Transverse colon (tissue), 3 donors: ENCODE measurements around the gene PGAP2.

Experiments used
- EP300 ChIP-seq: sonication (generic); formaldehyde crosslinking; IDR thresholded peaks from one replicate; pipeline ENCODE4 v1.6.1; 2017; ENCODE audit warnings: antibody characterized with exemption, low read depth
- TF ChIP-seq, protein P1 (sequence below), 5 experiments: fragments of 200-600 bp in 3 of 5; fragments of 450-650 bp in 2 of 5; sonication (generic) in 3 of 5; IDR thresholded peaks; 1 replicate in 2 of 5; 2 replicates in 3 of 5; pipeline ENCODE4 v1.5.1; 2016 to 2017; ENCODE audit warnings: antibody characterized with exemption in 5 of 5, inconsistent platforms in 3 of 5, mild to moderate bottlenecking in 2 of 5, moderate library complexity in 1 of 5

DNA sequence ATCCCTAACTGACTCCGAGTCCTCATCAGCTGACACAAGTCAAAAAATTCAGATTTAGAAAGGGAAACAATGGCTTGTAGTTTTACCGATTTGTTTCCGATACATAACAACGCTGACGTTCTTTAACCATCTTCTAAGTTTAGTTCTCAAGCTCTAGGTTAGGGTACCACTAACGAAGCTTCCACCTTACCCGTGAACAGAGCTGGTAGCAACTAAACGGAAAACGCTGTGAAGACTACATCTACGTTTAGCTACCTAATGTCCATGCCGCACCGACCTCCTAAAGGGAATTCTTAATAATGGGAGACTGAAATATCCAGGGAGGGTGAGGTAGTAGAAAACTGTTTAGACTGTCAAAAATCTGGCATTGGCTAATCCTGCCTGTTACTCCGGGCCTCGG, 12.0 kb upstream of the PGAP2 start:
- TF ChIP-seq, protein P1, sequence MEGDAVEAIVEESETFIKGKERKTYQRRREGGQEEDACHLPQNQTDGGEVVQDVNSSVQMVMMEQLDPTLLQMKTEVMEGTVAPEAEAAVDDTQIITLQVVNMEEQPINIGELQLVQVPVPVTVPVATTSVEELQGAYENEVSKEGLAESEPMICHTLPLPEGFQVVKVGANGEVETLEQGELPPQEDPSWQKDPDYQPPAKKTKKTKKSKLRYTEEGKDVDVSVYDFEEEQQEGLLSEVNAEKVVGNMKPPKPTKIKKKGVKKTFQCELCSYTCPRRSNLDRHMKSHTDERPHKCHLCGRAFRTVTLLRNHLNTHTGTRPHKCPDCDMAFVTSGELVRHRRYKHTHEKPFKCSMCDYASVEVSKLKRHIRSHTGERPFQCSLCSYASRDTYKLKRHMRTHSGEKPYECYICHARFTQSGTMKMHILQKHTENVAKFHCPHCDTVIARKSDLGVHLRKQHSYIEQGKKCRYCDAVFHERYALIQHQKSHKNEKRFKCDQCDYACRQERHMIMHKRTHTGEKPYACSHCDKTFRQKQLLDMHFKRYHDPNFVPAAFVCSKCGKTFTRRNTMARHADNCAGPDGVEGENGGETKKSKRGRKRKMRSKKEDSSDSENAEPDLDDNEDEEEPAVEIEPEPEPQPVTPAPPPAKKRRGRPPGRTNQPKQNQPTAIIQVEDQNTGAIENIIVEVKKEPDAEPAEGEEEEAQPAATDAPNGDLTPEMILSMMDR (IDR thresholded peaks at IDR 0.05), result no peak
- TF ChIP-seq EP300, result no peak
